H1 (cell line): ENCODE results near the gene WDR26. TPM values are rescaled to one million over a fixed set of nuclear protein-coding genes. Genes with fewer than 3 reads are reported as not detected.

ENCODE experiments used
- CTCF ChIA-PET: fragments of 300-600 bp; sonication (Branson Sonifier 250); formaldehyde crosslinking; loops from one replicate; lab custom pipeline; 2021; ENCODE audit not compliant: partially characterized antibody; lab: Charles Lee
- POLR2A ChIA-PET: fragments of 300-600 bp; sonication (Branson Sonifier 250); formaldehyde crosslinking; loops from one replicate; lab custom pipeline; 2021; ENCODE audit warnings: inconsistent platforms; ENCODE audit not compliant: partially characterized antibody; lab: Charles Lee
- DNase-seq, 2 experiments: peaks; one replicate each; pipeline versions ENCODE4 v3.0.0 to v3.0.0-alpha.2; 2010 to 2022; ENCODE audit warnings: low spot score in 2 of 2, low read depth in 1 of 2, mixed read lengths in 1 of 2
- FAIRE-seq: peaks from 2 replicates; lab custom pipeline; 2011; peaks lifted over from hg19 to GRCh38; lab: Jason Lieb, UNC
- H2AFZ ChIP-seq: 2 replicates; pipeline ENCODE4 v1.8.1; 2012; ENCODE audit warnings: low read length, inconsistent platforms
- H2AK5ac ChIP-seq: 2 replicates; pipeline ENCODE4 v1.6.1; 2013; ENCODE audit warnings: low read depth, low read length
- H2BK120ac ChIP-seq: replicated peaks from 2 replicates; pipeline ENCODE3; 2013; ENCODE audit warnings: low read depth, low read length, inconsistent platforms
- H2BK12ac ChIP-seq: 2 replicates; pipeline ENCODE4 v1.6.1; 2013; ENCODE audit warnings: low read depth, low read length
- H2BK15ac ChIP-seq: 2 replicates; pipeline ENCODE4 v1.6.1; 2013; ENCODE audit warnings: low read length
- H2BK20ac ChIP-seq: 2 replicates; pipeline ENCODE4 v1.6.1; 2013; ENCODE audit warnings: low read length
- H2BK5ac ChIP-seq: 2 replicates; pipeline ENCODE4 v1.6.1; 2013; ENCODE audit warnings: low read depth, low read length
- H3K14ac ChIP-seq: 2 replicates; pipeline ENCODE4 v1.6.1; 2013; ENCODE audit warnings: inconsistent platforms; ENCODE audit not compliant: insufficient read length
- H3K18ac ChIP-seq: 2 replicates; pipeline ENCODE4 v1.6.1; 2013; ENCODE audit warnings: low read length; ENCODE audit errors: extremely low read depth
- H3K23ac ChIP-seq: 2 replicates; pipeline ENCODE4 v1.6.1; 2013; ENCODE audit warnings: inconsistent platforms; ENCODE audit not compliant: insufficient read length
- H3K23me2 ChIP-seq: 2 replicates; pipeline ENCODE4 v1.6.1; 2013; ENCODE audit warnings: low read depth, low read length
- H3K27ac ChIP-seq: 2 replicates; pipeline ENCODE4 v1.6.1; 2011; ENCODE audit warnings: low read depth, low read length, inconsistent platforms
- H3K27me3 ChIP-seq, 4 experiments: replicated peaks in 1 of 4; 1 replicate in 1 of 4; 2 replicates in 3 of 4; pipeline versions ENCODE4 v1.6.1 to v1.8.1; 2011 to 2013; ENCODE audit warnings: low read length in 3 of 4, mild to moderate bottlenecking in 3 of 4, inconsistent platforms in 2 of 4, mixed read lengths in 2 of 4, moderate library complexity in 1 of 4; ENCODE audit not compliant: control insufficient read depth in 3 of 4, insufficient read depth in 3 of 4; ENCODE audit errors: extremely low read depth in 1 of 4
- H3K36me3 ChIP-seq, 4 experiments: 2 replicates each; pipeline versions ENCODE4 v1.6.1 to v1.8.1; 2011 to 2013; ENCODE audit warnings: mild to moderate bottlenecking in 4 of 4, low read length in 3 of 4, moderate library complexity in 2 of 4, control low read depth in 1 of 4, inconsistent platforms in 1 of 4; ENCODE audit not compliant: insufficient read depth in 4 of 4, control insufficient read depth in 2 of 4
- H3K4ac ChIP-seq: replicated peaks from 2 replicates; pipeline ENCODE3; 2013; ENCODE audit warnings: low read length, low read depth, mixed read lengths, inconsistent platforms; ENCODE audit not compliant: insufficient read length
- H3K4me1 ChIP-seq, 4 experiments: replicated peaks in 1 of 4; 1 replicate in 1 of 4; 2 replicates in 3 of 4; pipeline versions ENCODE4 v1.6.1 to v1.8.1; 2011 to 2013; ENCODE audit warnings: low read length in 3 of 4, inconsistent platforms in 2 of 4, mixed read lengths in 1 of 4; ENCODE audit not compliant: insufficient read depth in 4 of 4, control insufficient read depth in 3 of 4
- H3K4me2 ChIP-seq, 2 experiments: 2 replicates each; pipeline versions ENCODE4 v1.6.1 to v1.8.1; 2011 to 2013; ENCODE audit warnings: low read depth in 2 of 2, low read length in 2 of 2, control low read depth in 1 of 2, inconsistent platforms in 1 of 2, mild to moderate bottlenecking in 1 of 2; ENCODE audit not compliant: insufficient read depth in 1 of 2
- H3K4me3 ChIP-seq, 4 experiments: fragments of 200-600, 300-600 bp in 1 of 4; sonication (generic), shearing (Covaris generic), sonication (Bioruptor Twin) in 1 of 4; 2 replicates each; pipeline versions ENCODE4 v1.5.1 to v1.8.1; 2011 to 2016; ENCODE audit warnings: low read length in 4 of 4, low read depth in 3 of 4, control low read depth in 2 of 4, inconsistent platforms in 2 of 4, mild to moderate bottlenecking in 2 of 4, mixed read lengths in 1 of 4, moderate library complexity in 1 of 4; ENCODE audit not compliant: insufficient read depth in 2 of 4; ENCODE audit errors: extremely low read depth in 1 of 4
- H3K56ac ChIP-seq: replicated peaks from 2 replicates; pipeline ENCODE3; 2013; ENCODE audit warnings: low read depth, mild to moderate bottlenecking, mixed read lengths, low read length, inconsistent platforms; ENCODE audit not compliant: insufficient read length
- H3K79me1 ChIP-seq: 2 replicates; pipeline ENCODE4 v1.6.1; 2013; ENCODE audit warnings: low read depth, low read length, control low read depth
- H3K79me2 ChIP-seq, 2 experiments: 2 replicates each; pipeline versions ENCODE4 v1.6.1 to v1.8.1; 2012 to 2013; ENCODE audit warnings: low read length in 2 of 2, mild to moderate bottlenecking in 2 of 2, inconsistent platforms in 1 of 2; ENCODE audit not compliant: insufficient read depth in 2 of 2, control insufficient read depth in 1 of 2
- H3K9ac ChIP-seq, 4 experiments: replicated peaks in 1 of 4; 1 replicate in 1 of 4; 2 replicates in 3 of 4; pipeline versions ENCODE4 v1.6.1 to v1.8.1; 2011 to 2013; ENCODE audit warnings: low read depth in 3 of 4, low read length in 3 of 4, control low read depth in 2 of 4, mild to moderate bottlenecking in 2 of 4, moderate library complexity in 2 of 4, inconsistent platforms in 1 of 4; ENCODE audit errors: extremely low read depth in 1 of 4
- H3K9me3 ChIP-seq, 2 experiments: 2 replicates each; pipeline versions ENCODE4 v1.6.1 to v1.8.1; 2012 to 2013; ENCODE audit warnings: mild to moderate bottlenecking in 2 of 2, moderate library complexity in 2 of 2, control low read depth in 1 of 2, inconsistent platforms in 1 of 2, low read depth in 1 of 2, low read length in 1 of 2, mixed read lengths in 1 of 2; ENCODE audit not compliant: insufficient read depth in 2 of 2
- H4K20me1 ChIP-seq, 2 experiments: replicated peaks in 1 of 2; 2 replicates each; pipeline versions ENCODE3 to v1.8.1; 2011 to 2013; ENCODE audit warnings: inconsistent platforms in 2 of 2, low read length in 2 of 2, mild to moderate bottlenecking in 1 of 2; ENCODE audit not compliant: insufficient read depth in 2 of 2, control insufficient read depth in 1 of 2
- H4K5ac ChIP-seq: 2 replicates; pipeline ENCODE4 v1.6.1; 2013; ENCODE audit warnings: low read length, low read depth, mixed read lengths, inconsistent platforms; ENCODE audit not compliant: insufficient read length
- H4K8ac ChIP-seq: 2 replicates; pipeline ENCODE4 v1.8.0; 2013; ENCODE audit warnings: mild to moderate bottlenecking, moderate library complexity, low read length, inconsistent platforms; ENCODE audit not compliant: insufficient read depth; ENCODE audit errors: extremely low read depth
- H4K91ac ChIP-seq: replicated peaks from 2 replicates; pipeline ENCODE3; 2013; ENCODE audit warnings: low read length, mixed read lengths, inconsistent platforms; ENCODE audit not compliant: insufficient read length
- EZH2 ChIP-seq: fragments of 200-600 bp; sonication (generic); IDR thresholded peaks from 2 replicates; pipeline ENCODE4 v1.7.1; 2012; ENCODE audit warnings: low read depth, mild to moderate bottlenecking, moderate library complexity, low read length, inconsistent platforms; ENCODE audit not compliant: severe bottlenecking
- WGBS, 2 experiments: shearing (Covaris generic) in 1 of 2; methylation state at CpG; one replicate each; pipeline versions ENCODE4 v1.1.6 to v1.1.7; 2013 to 2015; ENCODE audit warnings: low lambda C conversion rate in 2 of 2, mixed read lengths in 2 of 2, inconsistent platforms in 1 of 2, low coverage in 1 of 2, missing lambda C conversion rate in 1 of 2; ENCODE audit not compliant: insufficient replicate concordance in 2 of 2, insufficient coverage in 1 of 2, insufficient read length in 1 of 2; ENCODE audit errors: extremely low coverage in 1 of 2, missing lambda C conversion rate in 1 of 2; 5-methylcytosine and 5-hydroxymethylcytosine counted together
- polyA plus RNA-seq, 7 experiments: library from polyadenylated mRNA; depleted of rRNA in 3 of 7; stranded (reverse) in 5 of 7; unstranded in 2 of 7; fragments of >200 nt in 5 of 7; fragments of 200-250 nt in 2 of 7; gene quantifications; 1 replicate in 5 of 7; 2 replicates in 1 of 7; 4 replicates in 1 of 7; pipeline versions ENCODE4 v1.2.1 to v1.2.3, GENCODE V29; 2011 to 2013; ENCODE audit warnings: missing spikeins in 2 of 7, mixed read lengths in 2 of 7
- total RNA-seq: library from RNA; stranded (reverse); fragmentation: NEBNext Ultra II Directional; extraction: Animal tissue kit (Norgen Biotek cat#: 25700); gene quantifications from 2 replicates; pipeline ENCODE4 v1.2.1, GENCODE V29; 2021

Gene WDR26
- total and polyA plus RNA-seq, 2 of the 8 experiments (the other 6 are each of a cell fraction or from before 2014, with no cell fraction given): 18.0 to 72.5 TPM

DNA sequence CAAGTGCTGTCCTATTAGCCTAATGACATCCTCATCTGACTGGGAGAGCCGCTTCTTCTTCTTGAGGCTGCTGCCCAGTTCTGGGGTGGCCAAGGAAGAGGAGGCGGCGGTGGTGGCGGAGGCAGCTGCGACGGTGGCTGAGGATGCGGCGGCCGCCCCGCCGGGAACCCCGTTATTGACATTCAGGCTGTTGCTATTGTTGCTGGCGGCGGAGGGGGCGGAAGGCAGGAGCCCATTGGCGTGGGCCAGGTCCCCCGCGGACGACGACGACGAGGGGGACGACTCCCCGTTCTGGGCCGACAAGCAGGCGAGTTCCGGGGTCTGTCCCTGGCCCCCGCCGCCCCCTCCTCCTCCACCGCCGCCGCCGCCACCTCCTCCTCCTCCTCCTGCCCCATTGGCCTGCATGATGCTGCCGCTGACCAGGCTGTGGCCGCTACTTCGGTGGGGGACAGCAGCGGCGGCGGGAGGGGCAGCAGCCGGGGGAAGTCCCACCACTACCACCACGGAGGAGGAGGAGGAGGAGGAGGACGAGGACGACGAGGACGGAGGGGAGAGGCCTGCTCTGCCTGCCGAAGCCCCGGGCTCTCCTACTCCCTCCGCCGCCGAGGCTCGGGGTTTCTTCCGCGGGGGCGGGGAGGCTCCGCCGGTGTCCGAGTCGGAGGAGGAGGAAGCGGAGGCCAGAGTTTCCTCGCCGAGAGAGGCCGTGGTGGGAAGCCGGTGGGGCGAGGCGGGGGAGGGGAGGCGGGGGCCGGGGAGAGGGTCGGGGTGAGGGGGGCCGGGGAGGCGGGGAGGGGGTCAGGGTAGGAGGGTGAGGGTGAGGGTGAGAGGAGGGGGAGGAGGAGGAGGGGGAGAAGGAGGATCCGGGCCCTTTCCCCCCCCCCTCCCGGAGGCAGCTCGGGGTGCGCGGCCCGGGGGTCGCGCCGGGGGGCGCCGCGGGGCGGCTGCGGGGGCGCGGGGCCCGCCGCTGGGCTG, 610 bp downstream of the WDR26 start:
- FAIRE-seq (no peak), DNase-seq (peak in 1 of 2 experiments; percentile 59)
- Histone ChIP-seq H2AFZ (no peak overlapping the region), H3K14ac (no peak overlapping the region), H2BK5ac (peak overlapping the region; percentile 40; the same call in 1 of the 2 replicates), H3K23ac (no peak overlapping the region), H3K36me3 (peaks cover 0 to 31% (median 7%) of the 10 kb centered on the region in 4 experiments; a peak in 7 of 8 replicates), H2BK20ac (no peak overlapping the region), H3K18ac (no peak overlapping the region; the same call in 1 of the 2 replicates), H4K20me1 (peaks cover 16% of the 10 kb centered on the region in 2 experiments), H3K56ac (no peak overlapping the region), H3K4ac (no peak overlapping the region), H3K4me2 (peak overlapping the region; percentile 86 to 88), H3K4me1 (peaks cover 0 to 12% (median 1%) of the 10 kb centered on the region in 4 experiments; a peak in 4 of 7 replicates), H2BK15ac (no peak overlapping the region), H3K9ac (peak overlapping the region; percentile 56 to 81 (median 66)), H3K4me3 (peak overlapping the region; percentile 37 to 93 (median 83)), H2BK12ac (no peak overlapping the region), H4K5ac (peak overlapping the region; percentile 64), H2AK5ac (no peak overlapping the region), H3K23me2 (peaks cover 11% of the 10 kb centered on the region), H2BK120ac (no peak overlapping the region), H3K27me3 (no peaks in the 10 kb centered on the region), H4K91ac (peak overlapping the region; percentile 27), H4K8ac (no peak overlapping the region; the same call in 1 of the 2 replicates), H3K27ac (no peak overlapping the region), H3K79me1 (no peaks in the 10 kb centered on the region), H3K79me2 (peaks cover 19 to 58% of the 10 kb centered on the region in 2 experiments), H3K9me3 (no peaks in the 10 kb centered on the region)
- POLR2A ChIA-PET: interaction anchor here (0.6 to 3.8 kb wide), 15 partner anchors 9 to 141 kb away, joined by 3 to 15 read pairs (median 4); no protein-coding TSS in a partner anchor
- CTCF ChIA-PET: interaction anchor here (0.6 to 1.7 kb wide), 3 partner anchors 20 to 80 kb away, joined by 3 to 5 read pairs (median 4); no protein-coding TSS in a partner anchor
- 3% methylated on average over 29 of the region's 88 CpGs; no CpG with 5 or more reads in 1 of the 2 experiments for WGBS, 2 experiments
- TF ChIP-seq EZH2: no peak
